Suprapubic skin (tissue), 3 donors: Measurements from ENCODE around the gene CNTRL.

Source experiments
- POLR2A ChIP-seq, 2 donors: fragments of 450-650 bp; IDR thresholded peaks; one replicate each; pipeline ENCODE4 v1.6.1; 2017; ENCODE audit warnings: antibody characterized with exemption in 2 of 2, mild to moderate bottlenecking in 2 of 2, moderate library complexity in 2 of 2
- TF ChIP-seq, protein P1 (sequence below), 2 donors: fragments of 200-600 bp in 1 of 2; fragments of 450-650 bp in 1 of 2; sonication (generic) in 1 of 2; IDR thresholded peaks; one replicate each; pipeline ENCODE4 v1.5.1; 2016 to 2019; ENCODE audit warnings: antibody characterized with exemption in 2 of 2, mild to moderate bottlenecking in 1 of 2, moderate library complexity in 1 of 2

DNA sequence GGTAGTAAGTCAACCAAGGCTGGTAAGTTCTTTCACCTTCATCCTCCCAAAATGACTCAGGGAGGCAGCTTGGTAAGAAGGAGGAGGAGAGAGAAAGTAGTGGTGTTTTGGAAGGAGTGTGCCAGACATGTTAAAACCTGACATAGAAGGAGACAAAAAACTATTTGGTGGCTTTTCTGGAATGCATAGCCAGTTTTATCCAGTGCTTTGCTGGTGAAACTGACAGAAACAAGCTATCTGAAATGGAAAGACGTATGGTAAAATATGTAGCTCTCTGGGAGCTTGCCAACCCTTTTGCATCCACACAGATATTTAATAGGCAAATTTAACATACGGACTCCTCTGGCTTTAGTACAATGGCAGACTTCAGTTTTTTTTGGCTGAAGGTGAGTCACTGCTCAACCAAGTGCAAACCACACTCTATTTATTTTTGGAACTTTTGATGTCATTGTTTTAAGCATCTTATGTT is 81.5 kb downstream of the CNTRL start:
- TF ChIP-seq, protein P1, sequence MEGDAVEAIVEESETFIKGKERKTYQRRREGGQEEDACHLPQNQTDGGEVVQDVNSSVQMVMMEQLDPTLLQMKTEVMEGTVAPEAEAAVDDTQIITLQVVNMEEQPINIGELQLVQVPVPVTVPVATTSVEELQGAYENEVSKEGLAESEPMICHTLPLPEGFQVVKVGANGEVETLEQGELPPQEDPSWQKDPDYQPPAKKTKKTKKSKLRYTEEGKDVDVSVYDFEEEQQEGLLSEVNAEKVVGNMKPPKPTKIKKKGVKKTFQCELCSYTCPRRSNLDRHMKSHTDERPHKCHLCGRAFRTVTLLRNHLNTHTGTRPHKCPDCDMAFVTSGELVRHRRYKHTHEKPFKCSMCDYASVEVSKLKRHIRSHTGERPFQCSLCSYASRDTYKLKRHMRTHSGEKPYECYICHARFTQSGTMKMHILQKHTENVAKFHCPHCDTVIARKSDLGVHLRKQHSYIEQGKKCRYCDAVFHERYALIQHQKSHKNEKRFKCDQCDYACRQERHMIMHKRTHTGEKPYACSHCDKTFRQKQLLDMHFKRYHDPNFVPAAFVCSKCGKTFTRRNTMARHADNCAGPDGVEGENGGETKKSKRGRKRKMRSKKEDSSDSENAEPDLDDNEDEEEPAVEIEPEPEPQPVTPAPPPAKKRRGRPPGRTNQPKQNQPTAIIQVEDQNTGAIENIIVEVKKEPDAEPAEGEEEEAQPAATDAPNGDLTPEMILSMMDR (IDR thresholded peaks at IDR 0.05): no peak
- TF ChIP-seq POLR2A (IDR thresholded peaks at IDR 0.05): no peak
